M059J (cell line): ENCODE results near the gene LBP. TPM values are rescaled to one million over a fixed set of nuclear protein-coding genes. Genes with fewer than 3 reads are reported as not detected.
"Not testable (repeated sequence)": the region's sequence is repeated elsewhere in the genome, so short reads cannot be mapped to it uniquely, and the experiment has no call there.

Source experiments
- DNase-seq: peaks from one replicate; pipeline ENCODE4 v3.0.0-alpha.2; 2012; ENCODE audit warnings: low read depth
- total RNA-seq: library from RNA; depleted of rRNA; stranded (reverse); fragments of >200 nt; shearing (Covaris generic); gene quantifications from 2 replicates; pipeline ENCODE4 v1.2.3, GENCODE V29; 2014; rRNA removed

LBP gene
- total RNA-seq, result 0.22 TPM in 1 of 2 replicates, not detected in the other

- no peak for DNase-seq
Observed at GRCh38 chr20:38346247-38346651, at the start of gene LBP. Gene LBP (plus strand): TSS chr20:38346482. CDS start chr20:38346517, 35 bp downstream.

GRCh38 chr20:38297916-38298674 lies 48.2 kb upstream of the LBP start:
- DNase-seq, result no peak

GRCh38 chr20:38298768-38299288 lies 47.5 kb upstream of the LBP start:
- DNase-seq, result no peak

- no peak for DNase-seq
Observed at GRCh38 chr20:38299963-38300362, 46.3 kb upstream of the LBP start.

- DNase-seq, result no peak
Observed at GRCh38 chr20:38300438-38300837, 45.8 kb upstream of the LBP start.

GRCh38 chr20:38301309-38301708 lies 45.0 kb upstream of the LBP start:
- no peak for DNase-seq

GRCh38 chr20:38302786-38303185 lies 43.5 kb upstream of the LBP start:
- DNase-seq, result no peak

GRCh38 chr20:38303908-38304379 lies 42.3 kb upstream of the LBP start, which contains the start of gene BPI:
Gene BPI (plus strand): TSS chr20:38304156. CDS start chr20:38304224, 68 bp downstream.
- peak; percentile 87 for DNase-seq

- peak; percentile 59 for DNase-seq
Observed at GRCh38 chr20:38304845-38305447, 41.3 kb upstream of the LBP start.

GRCh38 chr20:38305541-38305940 lies 40.7 kb upstream of the LBP start:
- no peak for DNase-seq

- no peak for DNase-seq
Observed at GRCh38 chr20:38306379-38306778, 39.9 kb upstream of the LBP start.

- peak; percentile 90 for DNase-seq
Observed at GRCh38 chr20:38307371-38308046, 38.8 kb upstream of the LBP start.

GRCh38 chr20:38308047-38308438 lies 38.2 kb upstream of the LBP start:
- no peak for DNase-seq

GRCh38 chr20:38308447-38308846 lies 37.8 kb upstream of the LBP start:
- DNase-seq, result no peak

- no peak for DNase-seq
Observed at GRCh38 chr20:38311091-38311490, 35.2 kb upstream of the LBP start.

GRCh38 chr20:38311491-38311890 lies 34.8 kb upstream of the LBP start:
- DNase-seq, result no peak

GRCh38 chr20:38313676-38314075 lies 32.6 kb upstream of the LBP start:
- DNase-seq, result no peak

GRCh38 chr20:38314350-38314749 lies 31.9 kb upstream of the LBP start:
- DNase-seq, result not testable (repeated sequence)

- peak; percentile 62 for DNase-seq
Observed at GRCh38 chr20:38315290-38315966, 30.9 kb upstream of the LBP start.

GRCh38 chr20:38316341-38316740 lies 29.9 kb upstream of the LBP start:
- DNase-seq, result no peak

- no peak for DNase-seq
Observed at GRCh38 chr20:38317422-38317821, 28.9 kb upstream of the LBP start.

- peak; percentile 52 for DNase-seq
Observed at GRCh38 chr20:38320221-38320620, 26.1 kb upstream of the LBP start.
